Activated CD4-positive, alpha-beta T cell treated with anti-CD3 and anti-CD28 coated beads, Interleukin-2, Interleukin-6, amounts not matched to agents 100 ng/mL and 50 ng/mL, durations not matched to agents 16 hours and 8 hours (primary cell): Measurements from ENCODE around the gene SLC27A4.

Experiments used
- DNase-seq: peaks from one replicate; pipeline ENCODE4 v3.0.0-alpha.2; 2020

SLC27A4 gene

GRCh38 chr9:128393145-128393775, 52.9 kb downstream of the SLC27A4 start:
- no peak for DNase-seq

DNA sequence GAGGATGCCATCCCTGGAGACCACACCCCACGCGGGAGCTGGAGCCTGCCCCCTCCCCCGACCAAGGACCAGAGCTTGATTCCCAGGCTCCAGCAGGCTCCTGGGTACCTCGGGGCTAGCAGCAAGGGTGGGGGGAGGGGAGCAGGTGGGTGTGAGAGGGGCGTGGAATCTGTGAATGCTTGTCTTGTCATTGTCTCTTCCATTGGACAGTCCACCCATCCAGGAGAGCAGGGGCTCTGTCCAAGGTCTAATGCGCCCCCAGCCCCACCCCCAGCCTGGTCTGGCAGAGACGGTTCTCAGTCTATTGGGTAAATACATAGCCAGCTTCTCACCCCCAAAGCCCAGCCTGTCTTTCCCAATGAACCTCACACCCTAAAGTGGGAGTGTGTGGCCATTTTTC, 53.6 kb downstream of the SLC27A4 start:
- DNase-seq: no peak

DNA sequence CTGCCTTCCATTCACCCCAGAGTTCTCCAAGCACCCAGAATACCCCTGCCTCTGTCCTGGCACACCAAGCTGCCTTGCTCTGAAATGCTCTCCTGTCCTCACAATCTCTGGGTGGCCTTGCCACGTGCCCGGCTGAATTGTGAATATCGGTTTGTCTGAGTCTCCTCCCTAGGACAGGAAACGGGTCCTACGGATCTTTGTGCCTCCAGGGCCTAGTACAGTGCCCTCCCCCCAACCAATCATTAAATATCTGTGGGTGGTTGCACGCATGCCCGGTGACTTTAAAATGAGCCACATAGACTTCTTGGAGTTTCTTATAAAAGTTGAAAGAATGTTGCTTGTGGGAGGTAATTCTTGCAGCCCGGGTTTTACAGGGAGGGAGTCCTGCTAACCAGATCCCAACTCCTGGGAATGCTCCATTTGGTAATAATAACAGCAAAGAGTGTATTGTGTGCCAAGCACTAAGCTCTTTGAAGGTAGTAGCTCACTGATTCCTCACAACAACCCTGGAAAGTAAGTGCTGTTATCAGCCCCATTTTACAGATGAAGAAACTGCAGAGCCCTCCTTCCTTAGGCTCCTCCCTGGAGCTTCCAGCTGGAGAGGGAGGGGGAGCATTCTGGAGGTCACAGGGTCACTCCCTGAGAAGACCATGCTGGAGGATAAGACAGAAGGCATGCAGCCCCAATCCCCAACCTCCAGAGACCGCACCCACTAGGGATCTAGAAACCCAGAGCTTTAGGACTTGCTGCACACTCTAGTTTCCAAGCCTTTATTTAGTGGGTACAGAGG, 54.2 kb downstream of the SLC27A4 start:
- DNase-seq: no peak

- no peak for DNase-seq
Measured at GRCh38 chr9:128396970-128397613, 56.8 kb downstream of the SLC27A4 start.

GRCh38 chr9:128397831-128398230, 57.5 kb downstream of the SLC27A4 start:
- no peak for DNase-seq

GRCh38 chr9:128399861-128400260, 59.5 kb downstream of the SLC27A4 start:
- no peak for DNase-seq

- DNase-seq: no peak
Measured at GRCh38 chr9:128404560-128404959, 64.2 kb downstream of the SLC27A4 start.

GRCh38 chr9:128405077-128405779, 64.9 kb downstream of the SLC27A4 start:
- no peak for DNase-seq

DNA sequence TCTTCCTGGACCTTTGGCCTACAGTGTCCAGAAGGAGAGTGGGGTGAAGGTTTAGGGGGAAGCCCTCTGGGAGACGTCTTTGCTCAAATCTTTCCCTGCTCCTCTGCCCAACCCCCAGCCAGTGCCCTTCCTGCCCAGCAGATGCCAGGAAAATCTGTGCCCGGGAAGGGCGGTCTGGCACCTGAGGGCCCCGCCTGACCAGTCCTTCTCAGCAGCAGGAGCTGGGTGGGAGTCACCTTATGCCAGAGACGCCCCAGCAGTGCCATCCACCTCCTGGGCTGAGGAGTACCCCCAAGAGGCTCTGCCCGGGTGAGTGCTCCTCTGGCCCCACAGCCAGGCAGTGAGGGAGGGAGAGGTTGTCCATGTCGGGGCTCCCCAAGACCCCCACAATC, 65.4 kb downstream of the SLC27A4 start:
- no peak for DNase-seq

- DNase-seq: no peak
Measured at GRCh38 chr9:128406848-128407391, 66.6 kb downstream of the SLC27A4 start.

DNA sequence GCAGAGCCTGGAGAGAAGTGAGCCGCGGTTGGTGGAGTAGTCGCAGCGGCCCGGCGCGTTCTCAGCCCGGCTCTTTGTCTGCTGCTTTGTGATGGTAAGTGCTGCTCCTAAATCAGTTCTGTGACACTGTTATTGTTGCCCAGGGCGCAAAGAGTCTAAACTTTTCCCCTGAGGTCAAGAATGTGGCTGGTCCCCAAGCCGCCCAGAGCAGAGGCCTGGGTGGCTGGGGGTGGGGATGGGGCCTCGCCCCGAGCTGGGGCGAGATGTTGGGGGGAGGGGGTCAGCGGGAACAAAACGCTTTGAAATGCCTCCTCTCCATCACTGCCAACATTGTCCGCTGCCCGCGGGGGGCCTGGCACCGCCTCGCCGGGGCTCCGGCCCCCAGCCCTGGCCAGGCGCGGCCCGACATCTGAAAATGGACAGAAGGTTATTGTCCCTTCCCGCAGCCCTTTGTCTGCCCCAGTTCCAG, 68.7 kb downstream of the SLC27A4 start:
- DNase-seq: no peak

DNA sequence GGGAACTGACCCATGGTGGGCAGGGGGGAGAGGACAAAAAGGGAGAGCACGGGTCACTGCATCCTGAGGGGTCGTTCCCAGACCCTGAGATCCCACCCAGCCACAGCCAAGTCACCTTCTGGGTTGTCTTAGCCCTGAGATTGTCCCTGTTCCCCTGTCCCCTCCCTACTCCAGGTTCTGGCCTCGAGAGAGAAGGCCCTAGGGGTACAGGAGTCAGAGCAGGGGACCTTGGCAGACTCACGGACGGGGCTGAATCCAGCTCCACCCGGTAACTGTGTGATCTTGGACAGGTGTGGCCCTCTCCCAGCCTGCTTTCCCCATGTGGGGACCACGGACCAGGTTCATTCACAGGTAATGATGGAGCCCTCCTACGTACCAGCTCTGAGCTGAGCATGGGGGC, 69.1 kb downstream of the SLC27A4 start:
- no peak for DNase-seq

- no peak for DNase-seq
Measured at GRCh38 chr9:128409978-128410377, 69.7 kb downstream of the SLC27A4 start.
